ENCODE measurements around the gene ZCCHC14. TPM values are rescaled to one million over a fixed set of nuclear protein-coding genes. Genes with fewer than 3 reads are reported as not detected.

The ZCCHC14 gene
- total and polyA plus RNA-seq, 11 donors = 6.4 to 18.4 (median 16.1) TPM

- Histone ChIP-seq H3K4me3 (no peak overlapping the region), H3K27ac (no peak overlapping the region), H3K9me3 (no peaks in the 10 kb centered on the region), H3K36me3 (peaks cover 0 to 100% (median 94%) of the 10 kb centered on the region in 9 donors), H3K4me1 (peaks cover 0 to 14% (median 0%) of the 10 kb centered on the region in 12 donors), H3K27me3 (no peaks in the 10 kb centered on the region)
- no peak for TF ChIP-seq POLR2A (IDR thresholded peaks at IDR 0.05)
- TF ChIP-seq, protein P1, sequence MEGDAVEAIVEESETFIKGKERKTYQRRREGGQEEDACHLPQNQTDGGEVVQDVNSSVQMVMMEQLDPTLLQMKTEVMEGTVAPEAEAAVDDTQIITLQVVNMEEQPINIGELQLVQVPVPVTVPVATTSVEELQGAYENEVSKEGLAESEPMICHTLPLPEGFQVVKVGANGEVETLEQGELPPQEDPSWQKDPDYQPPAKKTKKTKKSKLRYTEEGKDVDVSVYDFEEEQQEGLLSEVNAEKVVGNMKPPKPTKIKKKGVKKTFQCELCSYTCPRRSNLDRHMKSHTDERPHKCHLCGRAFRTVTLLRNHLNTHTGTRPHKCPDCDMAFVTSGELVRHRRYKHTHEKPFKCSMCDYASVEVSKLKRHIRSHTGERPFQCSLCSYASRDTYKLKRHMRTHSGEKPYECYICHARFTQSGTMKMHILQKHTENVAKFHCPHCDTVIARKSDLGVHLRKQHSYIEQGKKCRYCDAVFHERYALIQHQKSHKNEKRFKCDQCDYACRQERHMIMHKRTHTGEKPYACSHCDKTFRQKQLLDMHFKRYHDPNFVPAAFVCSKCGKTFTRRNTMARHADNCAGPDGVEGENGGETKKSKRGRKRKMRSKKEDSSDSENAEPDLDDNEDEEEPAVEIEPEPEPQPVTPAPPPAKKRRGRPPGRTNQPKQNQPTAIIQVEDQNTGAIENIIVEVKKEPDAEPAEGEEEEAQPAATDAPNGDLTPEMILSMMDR (IDR thresholded peaks at IDR 0.05) = no peak
- peak in 1 of 4 donors; percentile 8 for ATAC-seq
- DNase-seq = no peak
- 88 to 91% (median 89%) methylated on average over 29 to 31 of the region's 31 CpGs for WGBS, 4 donors
- intact Hi-C loops (cut with DNase I) = loop anchor here in 6 of 10 donors (5.0 to 10.0 kb wide), 7 partner anchors 82 to 225 kb away; partner anchors contain the start of gene ZCCHC14 (in 1 of the 6)
Measured at GRCh38 chr16:87412371-87412995, 80.3 kb downstream of the ZCCHC14 start.

DNA sequence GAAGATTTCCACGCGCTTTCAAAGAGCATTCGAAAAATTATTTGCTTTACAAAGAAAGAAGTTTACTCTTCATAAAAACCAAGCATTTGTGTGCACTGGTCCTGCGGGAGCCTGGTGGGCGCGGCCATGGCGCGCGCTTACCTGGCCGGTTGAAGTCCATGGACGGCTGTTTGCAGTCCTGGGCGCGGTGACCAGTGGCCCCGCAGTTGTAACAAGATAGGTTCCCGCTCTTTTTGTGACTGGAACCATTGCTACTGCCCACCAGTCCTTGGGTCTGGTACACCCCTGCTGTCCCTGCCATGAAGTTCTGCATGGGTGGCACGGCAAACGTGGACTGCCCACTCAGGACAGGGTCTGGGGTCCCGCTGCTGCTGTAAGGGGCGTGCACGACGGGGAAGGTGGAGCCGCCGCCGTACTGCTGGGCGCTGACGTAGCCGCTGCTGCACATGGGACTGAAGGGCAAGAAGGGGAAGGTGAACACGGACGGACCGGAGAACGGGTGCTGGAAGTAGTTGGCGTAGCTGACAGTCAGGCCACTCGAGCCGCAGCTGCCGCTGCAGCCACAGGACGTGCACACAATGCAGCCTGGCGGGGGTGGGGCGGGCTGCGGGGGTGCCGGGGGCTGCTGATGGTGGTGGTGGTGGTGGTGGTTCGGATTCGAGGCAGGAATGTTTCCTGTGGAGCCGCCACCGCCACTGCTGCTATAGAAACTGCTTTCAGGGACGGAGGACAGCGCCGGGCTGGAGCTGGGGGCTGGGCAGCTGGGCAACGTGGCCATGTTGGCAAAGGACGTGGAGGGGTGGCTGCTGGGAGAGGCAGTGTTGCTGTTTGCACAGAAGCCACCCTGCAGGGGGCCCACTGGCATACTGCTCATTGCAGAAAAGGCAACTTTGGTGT is 81.2 kb downstream of the ZCCHC14 start:
- ATAC-seq (no peak), DNase-seq (no peak)
- WGBS, 4 donors = 94 to 95% (median 95%) methylated on average over 46 to 49 of the region's 49 CpGs

DNA sequence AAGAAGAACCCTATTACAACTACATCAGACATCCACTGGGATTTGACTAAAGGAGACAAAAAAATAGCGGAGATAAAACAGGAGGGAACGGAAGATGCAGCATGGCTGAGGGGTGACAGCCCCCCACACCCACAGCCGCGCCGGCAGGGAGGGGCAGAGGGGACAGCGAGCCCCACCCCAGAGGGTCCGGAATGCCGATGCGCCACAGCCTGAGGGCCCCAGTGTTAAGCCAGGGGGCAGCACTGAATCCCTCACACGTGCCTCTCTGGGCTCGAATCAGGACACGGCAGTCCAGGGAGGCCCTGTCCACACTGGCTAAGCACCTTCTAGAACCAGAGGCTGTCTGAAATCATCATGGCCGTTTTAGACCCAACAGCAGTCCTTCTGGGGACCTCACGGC is 81.9 kb downstream of the ZCCHC14 start:
- TF ChIP-seq POLR2A (IDR thresholded peaks at IDR 0.05) = no peak
- TF ChIP-seq, protein P1 (IDR thresholded peaks at IDR 0.05) = peak in 1 of 12 donors; percentile 3
- DNase-seq (no peak), ATAC-seq (no peak)
- H3K27ac ChIP-seq = no peak overlapping the region
- intact Hi-C loops (cut with DNase I) = loop anchor here in 6 of 10 donors (5.0 to 10.0 kb wide), 7 partner anchors 84 to 226 kb away; partner anchors contain the start of gene ZCCHC14 (in 1 of the 6)
- no peaks in the 10 kb centered on the region for H3K9me3 ChIP-seq
- 86 to 89% (median 87%) methylated on average over 12 to 14 of the region's 14 CpGs for WGBS, 4 donors
- H3K27me3 ChIP-seq = no peaks in the 10 kb centered on the region
- no peak overlapping the region for H3K4me3 ChIP-seq
- H3K36me3 ChIP-seq = peaks cover 0 to 100% (median 93%) of the 10 kb centered on the region in 9 donors
- peaks cover 0 to 21% (median 0%) of the 10 kb centered on the region in 12 donors for H3K4me1 ChIP-seq

More for the DNA sequence above, 81.2 kb downstream of the ZCCHC14 start:
- Histone ChIP-seq H3K27ac (no peak overlapping the region), H3K4me3 (no peak overlapping the region), H3K27me3 (no peaks in the 10 kb centered on the region), H3K36me3 (peaks cover 0 to 100% (median 94%) of the 10 kb centered on the region in 9 donors), H3K9me3 (no peaks in the 10 kb centered on the region), H3K4me1 (peaks cover 0 to 21% (median 0%) of the 10 kb centered on the region in 12 donors)
- intact Hi-C loops (cut with DNase I) = loop anchor here in 6 of 10 donors (5.0 to 10.0 kb wide), 7 partner anchors 83 to 226 kb away; partner anchors contain the start of gene ZCCHC14 (in 1 of the 6)
- TF ChIP-seq, protein P1 (IDR thresholded peaks at IDR 0.05) = no peak
- no peak for TF ChIP-seq POLR2A (IDR thresholded peaks at IDR 0.05)
